Progenitor cell of endocrine pancreas (in vitro differentiated cells): ENCODE results near the gene ACTR3. TPM values are rescaled to one million over a fixed set of nuclear protein-coding genes. Genes with fewer than 3 reads are reported as not detected.

Experiments used
- DNase-seq: peaks from one replicate; pipeline ENCODE4 v3.0.0; 2021; ENCODE audit warnings: low spot score; ENCODE audit not compliant: unreplicated experiment
- H3K27ac Mint-ChIP-seq: 2 replicates; pipeline ENCODE4 v1.8.0; 2021; ENCODE audit warnings: mild to moderate bottlenecking, moderate library complexity, mixed read lengths
- H3K27me3 Mint-ChIP-seq: 2 replicates; pipeline ENCODE4 v1.8.0; 2021; ENCODE audit warnings: mixed read lengths
- H3K36me3 Mint-ChIP-seq: 2 replicates; pipeline ENCODE4 v1.8.0; 2022; ENCODE audit warnings: mixed read lengths; ENCODE audit not compliant: insufficient read depth
- H3K4me1 Mint-ChIP-seq: 2 replicates; pipeline ENCODE4 v1.8.0; 2021; ENCODE audit warnings: low read depth, mixed read lengths
- H3K4me3 Mint-ChIP-seq: 2 replicates; pipeline ENCODE4 v1.8.0; 2021; ENCODE audit warnings: low read depth, mild to moderate bottlenecking, moderate library complexity, mixed read lengths
- H3K9me3 Mint-ChIP-seq: 2 replicates; pipeline ENCODE4 v1.8.0; 2021; ENCODE audit warnings: low read depth, mixed read lengths
- total RNA-seq: library from RNA; stranded (reverse); gene quantifications from 2 replicates; pipeline ENCODE4 v1.2.1, GENCODE V29; 2021
- TF ChIP-seq, protein P1 (sequence below): fragments of 200-600 bp; sonication (generic); IDR thresholded peaks from one replicate; pipeline ENCODE4 v1.5.0; 2021; ENCODE audit warnings: antibody characterized with exemption, mild to moderate bottlenecking; ENCODE audit not compliant: unreplicated experiment

Gene ACTR3
- total RNA-seq, 1 donor from 2014 or later, result 156 TPM

DNA sequence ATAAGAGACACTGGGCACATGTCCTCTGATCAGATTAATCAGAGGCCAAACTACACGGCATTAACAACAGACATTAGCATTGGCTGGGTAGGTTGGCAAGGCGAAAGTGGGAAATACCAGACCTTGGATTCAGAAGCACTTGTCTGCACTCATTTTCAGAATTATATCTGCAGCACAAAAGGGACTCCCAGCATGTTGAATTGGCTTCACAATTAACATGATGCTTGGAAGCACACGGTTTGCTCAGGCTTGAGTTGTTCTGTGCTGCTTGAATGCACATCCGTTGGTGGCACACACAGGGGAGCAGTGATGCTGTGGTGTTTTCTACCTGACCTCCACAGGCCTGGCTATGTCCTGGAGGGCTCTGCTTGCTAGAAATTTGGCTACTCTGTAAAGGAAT is 83.9 kb downstream of the ACTR3 start:
- TF ChIP-seq, protein P1, sequence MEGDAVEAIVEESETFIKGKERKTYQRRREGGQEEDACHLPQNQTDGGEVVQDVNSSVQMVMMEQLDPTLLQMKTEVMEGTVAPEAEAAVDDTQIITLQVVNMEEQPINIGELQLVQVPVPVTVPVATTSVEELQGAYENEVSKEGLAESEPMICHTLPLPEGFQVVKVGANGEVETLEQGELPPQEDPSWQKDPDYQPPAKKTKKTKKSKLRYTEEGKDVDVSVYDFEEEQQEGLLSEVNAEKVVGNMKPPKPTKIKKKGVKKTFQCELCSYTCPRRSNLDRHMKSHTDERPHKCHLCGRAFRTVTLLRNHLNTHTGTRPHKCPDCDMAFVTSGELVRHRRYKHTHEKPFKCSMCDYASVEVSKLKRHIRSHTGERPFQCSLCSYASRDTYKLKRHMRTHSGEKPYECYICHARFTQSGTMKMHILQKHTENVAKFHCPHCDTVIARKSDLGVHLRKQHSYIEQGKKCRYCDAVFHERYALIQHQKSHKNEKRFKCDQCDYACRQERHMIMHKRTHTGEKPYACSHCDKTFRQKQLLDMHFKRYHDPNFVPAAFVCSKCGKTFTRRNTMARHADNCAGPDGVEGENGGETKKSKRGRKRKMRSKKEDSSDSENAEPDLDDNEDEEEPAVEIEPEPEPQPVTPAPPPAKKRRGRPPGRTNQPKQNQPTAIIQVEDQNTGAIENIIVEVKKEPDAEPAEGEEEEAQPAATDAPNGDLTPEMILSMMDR, result no peak

DNA sequence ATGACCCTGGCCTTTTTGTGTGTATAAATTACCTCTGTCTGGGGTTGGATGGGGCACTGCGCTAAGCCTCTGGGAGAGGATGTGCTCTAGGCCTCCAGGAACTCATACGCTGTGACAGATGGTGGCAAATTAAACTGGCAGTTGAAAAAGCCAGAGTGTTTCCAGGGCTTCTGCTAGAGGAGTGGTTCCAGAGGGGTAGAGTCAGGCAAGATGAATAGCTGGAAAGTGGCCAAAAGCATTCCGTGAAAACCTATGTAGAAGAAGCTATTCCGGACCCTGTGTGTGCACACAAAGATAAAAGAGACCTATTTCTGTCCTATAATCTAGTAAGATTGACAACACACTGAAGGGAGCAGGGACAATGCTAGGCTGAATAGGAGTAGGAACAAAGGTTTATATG is 84.8 kb downstream of the ACTR3 start:
- H3K36me3 Mint-ChIP-seq, result peaks cover 5% of the 10 kb centered on the region

More for the DNA sequence above, 83.9 kb downstream of the ACTR3 start:
- no peak overlapping the region for H3K27ac Mint-ChIP-seq
- H3K9me3 Mint-ChIP-seq, result no peaks in the 10 kb centered on the region
- no peak overlapping the region for H3K4me3 Mint-ChIP-seq
- peaks cover 18% of the 10 kb centered on the region for H3K4me1 Mint-ChIP-seq
- H3K36me3 Mint-ChIP-seq, result peaks cover 2% of the 10 kb centered on the region
- H3K27me3 Mint-ChIP-seq, result no peaks in the 10 kb centered on the region
- no peak for DNase-seq

DNA sequence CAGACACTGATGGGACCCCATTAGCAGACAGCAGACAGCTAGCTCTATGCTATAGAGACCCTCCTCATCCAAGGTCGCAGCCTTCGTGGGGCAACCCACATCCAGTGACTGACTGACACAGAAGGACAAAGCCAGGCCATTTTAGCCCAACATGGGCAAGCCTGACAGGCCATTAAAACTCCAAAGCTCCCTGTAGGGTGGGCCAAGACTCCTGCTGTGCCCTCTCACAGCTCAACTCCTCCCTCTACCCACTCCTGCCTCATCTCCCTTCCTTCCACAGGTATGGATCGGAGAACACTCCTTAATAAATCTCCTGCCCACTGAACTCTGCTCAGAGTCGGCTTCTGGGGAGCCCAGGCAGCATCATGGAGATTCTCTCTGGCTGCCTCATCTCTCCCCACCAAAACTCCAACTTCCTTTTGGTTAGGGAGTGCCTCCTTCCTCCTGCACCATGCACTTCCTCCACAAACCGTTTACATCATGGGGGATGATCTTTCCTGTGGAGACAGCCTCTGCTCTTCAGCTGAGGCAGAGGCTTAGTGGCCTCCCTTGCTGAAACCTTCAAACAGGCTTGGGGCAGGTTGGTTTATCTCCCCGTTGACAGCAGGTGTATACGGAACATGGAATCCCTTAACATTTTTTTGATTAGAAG is 86.5 kb downstream of the ACTR3 start:
- Mint-ChIP-seq H3K27me3 (no peaks in the 10 kb centered on the region), H3K36me3 (peaks cover 9% of the 10 kb centered on the region), H3K4me3 (no peak overlapping the region), H3K4me1 (peaks cover 18% of the 10 kb centered on the region), H3K27ac (peak overlapping the region; percentile 68), H3K9me3 (peaks cover 3% of the 10 kb centered on the region)
- TF ChIP-seq, protein P1, result no peak
- DNase-seq, result no peak

More for the DNA sequence above, 84.8 kb downstream of the ACTR3 start:
- Mint-ChIP-seq H3K27me3 (no peaks in the 10 kb centered on the region), H3K4me1 (peaks cover 20% of the 10 kb centered on the region), H3K9me3 (no peaks in the 10 kb centered on the region), H3K4me3 (no peak overlapping the region), H3K27ac (no peak overlapping the region)
- DNase-seq, result no peak
- TF ChIP-seq, protein P1, result no peak

DNA sequence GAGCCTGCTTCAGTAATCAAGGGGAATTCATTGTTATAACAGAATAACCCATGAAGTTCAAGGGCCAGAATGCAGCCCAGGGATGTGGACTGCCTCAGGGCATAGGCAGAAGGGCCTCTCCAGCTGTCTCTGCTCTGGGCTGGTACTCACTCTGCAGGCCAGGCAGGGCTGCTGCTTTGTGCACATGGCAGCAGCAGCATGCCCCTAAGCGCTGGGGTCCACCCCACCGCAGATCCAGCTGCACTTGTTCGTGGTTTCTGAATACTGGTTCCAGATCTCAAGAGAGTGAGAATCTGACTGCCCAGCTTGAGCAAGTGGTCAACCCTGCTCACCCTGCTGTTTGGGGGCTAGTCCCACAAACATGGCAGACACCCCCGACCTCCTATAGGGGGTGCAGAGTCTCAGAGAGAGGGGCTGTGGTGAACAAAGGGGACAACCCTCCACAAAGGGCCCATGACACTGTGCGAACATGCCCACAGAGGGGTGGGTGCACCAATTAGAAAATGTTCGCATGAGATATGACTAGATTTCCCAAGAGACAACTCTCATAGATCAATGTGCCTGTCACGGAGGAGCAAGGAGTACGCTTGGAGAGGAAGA is 87.3 kb downstream of the ACTR3 start:
- no peak overlapping the region for H3K4me3 Mint-ChIP-seq
- H3K4me1 Mint-ChIP-seq, result peaks cover 18% of the 10 kb centered on the region
- TF ChIP-seq, protein P1, result no peak
- H3K9me3 Mint-ChIP-seq, result peaks cover 3% of the 10 kb centered on the region
- no peaks in the 10 kb centered on the region for H3K27me3 Mint-ChIP-seq
- H3K36me3 Mint-ChIP-seq, result peaks cover 9% of the 10 kb centered on the region
- peak overlapping the region; percentile 97 for H3K27ac Mint-ChIP-seq
- DNase-seq, result no peak

DNA sequence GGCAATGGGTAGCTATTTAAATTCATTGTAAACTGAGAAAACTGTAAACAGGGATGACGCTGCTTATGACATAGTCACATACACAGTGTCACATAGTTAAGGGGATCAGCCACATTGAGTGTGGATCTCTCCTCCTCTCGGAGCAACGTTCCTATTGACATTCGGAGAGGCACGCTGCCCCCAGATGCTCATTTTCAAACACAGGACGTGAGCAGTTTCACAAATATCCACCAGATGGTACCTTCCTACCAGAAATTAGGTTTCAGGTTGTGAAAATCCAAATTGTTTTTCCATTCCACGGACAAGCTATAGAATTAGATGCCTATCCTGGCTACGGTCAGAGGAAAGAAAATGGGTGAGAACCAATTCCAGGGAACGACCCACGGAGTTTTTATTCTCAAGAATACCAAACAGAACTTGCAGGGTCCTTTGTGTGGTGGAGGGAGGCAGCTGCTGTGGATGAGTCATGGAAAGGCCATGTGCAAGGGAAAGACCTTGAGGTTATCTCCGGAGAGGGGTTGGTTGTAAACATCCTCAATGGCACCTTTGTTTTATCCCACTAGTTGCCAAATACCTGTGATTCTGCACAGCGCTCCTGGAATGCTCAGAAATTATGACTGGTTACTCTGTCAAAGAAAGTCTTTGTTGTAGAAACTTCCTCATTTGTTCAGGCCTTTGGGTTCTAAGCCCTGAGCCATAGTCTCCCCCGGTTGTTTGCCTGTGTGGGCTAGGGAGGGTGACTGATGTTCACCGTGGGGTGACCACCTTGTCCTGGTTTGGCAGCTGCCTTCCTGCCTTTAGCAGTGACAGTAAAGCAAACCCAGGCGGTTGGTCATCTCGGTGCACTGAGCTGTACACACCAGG is 88.0 kb downstream of the ACTR3 start:
- H3K9me3 Mint-ChIP-seq, result peaks cover 3% of the 10 kb centered on the region
- DNase-seq, result no peak

More for the DNA sequence above, 88.0 kb downstream of the ACTR3 start:
- no peak overlapping the region for H3K4me3 Mint-ChIP-seq
- peaks cover 18% of the 10 kb centered on the region for H3K4me1 Mint-ChIP-seq
- peak overlapping the region; percentile 97 for H3K27ac Mint-ChIP-seq
- TF ChIP-seq, protein P1, result peak; percentile 66
- H3K36me3 Mint-ChIP-seq, result peaks cover 9% of the 10 kb centered on the region
- no peaks in the 10 kb centered on the region for H3K27me3 Mint-ChIP-seq
